ENCODE data around the gene HOXA13.

- TF ChIP-seq CTCF (IDR thresholded peaks at IDR 0.05), result no peak
- TF ChIP-seq POLR2A (IDR thresholded peaks at IDR 0.05), result no peak
- TF ChIP-seq POLR2AphosphoS5 (IDR thresholded peaks at IDR 0.05), result no peak
Observed at GRCh38 chr7:27172315-27172774, 27.5 kb downstream of the HOXA13 start.
